Keratinocyte (primary cell): ENCODE measurements around the gene R3HDM2. TPM values are rescaled to one million over a fixed set of nuclear protein-coding genes. Genes with fewer than 3 reads are reported as not detected.

Experiments used
- DNase-seq: peaks from one replicate; pipeline ENCODE4 v3.0.0-alpha.2; 2011; ENCODE audit warnings: low read depth, missing footprints, low spot score
- FAIRE-seq: peaks from 2 replicates; lab custom pipeline; 2011; peaks lifted over from hg19 to GRCh38; lab: Jason Lieb, UNC
- H2AFZ ChIP-seq: 2 replicates; pipeline ENCODE4 v1.6.0; 2012; ENCODE audit warnings: low read length, control low read depth, inconsistent platforms; ENCODE audit not compliant: control insufficient read depth
- H3K27ac ChIP-seq: 2 replicates; pipeline ENCODE4 v1.5.1; 2011; ENCODE audit warnings: low read length; ENCODE audit not compliant: control insufficient read depth, insufficient read depth
- H3K27me3 ChIP-seq: 3 replicates; pipeline ENCODE4 v1.6.0; 2011; ENCODE audit warnings: low read length; ENCODE audit not compliant: control insufficient read depth, insufficient read depth; ENCODE audit errors: extremely low read depth
- H3K36me3 ChIP-seq, 2 experiments: 2 replicates in 1 of 2; 3 replicates in 1 of 2; pipeline ENCODE4 v1.5.1; 2011; ENCODE audit warnings: low read length in 2 of 2, mild to moderate bottlenecking in 1 of 2; ENCODE audit not compliant: control insufficient read depth in 2 of 2, insufficient read depth in 2 of 2; ENCODE audit errors: extremely low read depth in 1 of 2
- H3K4me1 ChIP-seq: 3 replicates; pipeline ENCODE4 v1.5.1; 2011; ENCODE audit warnings: low read length; ENCODE audit not compliant: control insufficient read depth, insufficient read depth; ENCODE audit errors: extremely low read depth
- H3K4me2 ChIP-seq: 3 replicates; pipeline ENCODE4 v1.6.0; 2011; ENCODE audit warnings: low read depth, low read length; ENCODE audit not compliant: control insufficient read depth, insufficient read depth; ENCODE audit errors: extremely low read depth
- H3K4me3 ChIP-seq, 3 experiments: fragments of 200-600 bp in 1 of 3; sonication (generic) in 1 of 3; 2 replicates in 2 of 3; 3 replicates in 1 of 3; pipeline ENCODE4 v1.5.1; 2011 to 2016; ENCODE audit warnings: low read length in 3 of 3, mild to moderate bottlenecking in 3 of 3, control low read depth in 2 of 3, inconsistent platforms in 1 of 3, low read depth in 1 of 3, mixed read lengths in 1 of 3, mixed run types in 1 of 3, moderate library complexity in 1 of 3; ENCODE audit not compliant: control insufficient read depth in 2 of 3, insufficient read depth in 2 of 3; ENCODE audit errors: extremely low read depth in 1 of 3
- H3K79me2 ChIP-seq: 2 replicates; pipeline ENCODE4 v1.6.0; 2012; ENCODE audit warnings: low read length; ENCODE audit not compliant: control insufficient read depth, insufficient read depth
- H3K9ac ChIP-seq: 3 replicates; pipeline ENCODE4 v1.6.0; 2011; ENCODE audit warnings: low read length; ENCODE audit not compliant: control insufficient read depth, insufficient read depth; ENCODE audit errors: extremely low read depth
- H3K9me1 ChIP-seq: 3 replicates; pipeline ENCODE4 v1.6.0; 2011; ENCODE audit warnings: low read length; ENCODE audit not compliant: control insufficient read depth, insufficient read depth; ENCODE audit errors: extremely low read depth
- H3K9me3 ChIP-seq: 2 replicates; pipeline ENCODE4 v1.5.1; 2012; ENCODE audit warnings: low read depth, low read length; ENCODE audit not compliant: control insufficient read depth
- H4K20me1 ChIP-seq: 3 replicates; pipeline ENCODE4 v1.6.0; 2011; ENCODE audit warnings: low read length; ENCODE audit not compliant: control insufficient read depth, insufficient read depth; ENCODE audit errors: extremely low read depth
- EZH2 ChIP-seq: IDR thresholded peaks from one replicate; pipeline ENCODE4 v1.6.1; 2012; ENCODE audit warnings: inconsistent platforms, mild to moderate bottlenecking, low read length, moderate library complexity
- dilution Hi-C: fragments of 300-500 bp; cut with MboI; formaldehyde crosslinking; loops from one replicate; pipeline ENCODE4 v1.7.0; 2020; ENCODE audit warnings: low sequenced_read_pairs; ENCODE audit not compliant: extremely low pct_ligation_motif_present
- polyA plus RNA-seq, 5 experiments: library from polyadenylated mRNA; depleted of rRNA in 3 of 5; stranded (reverse) in 3 of 5; stranded (forward) in 1 of 5; unstranded in 1 of 5; fragments of >200 nt; gene quantifications; 1 replicate in 1 of 5; 2 replicates in 3 of 5; 3 replicates in 1 of 5; pipeline versions ENCODE4 v1.2.1 to v1.2.3, GENCODE V29; 2011 to 2012; ENCODE audit warnings: missing spikeins in 2 of 5, low read depth in 1 of 5, low replicate concordance in 1 of 5
- TF ChIP-seq, protein P1 (sequence below), 3 experiments: IDR thresholded peaks in 1 of 3; conservative IDR thresholded peaks in 1 of 3; optimal IDR thresholded peaks in 1 of 3; 2 replicates in 2 of 3; 3 replicates in 1 of 3; pipeline versions ENCODE3 to v1.5.1; 2011; ENCODE audit warnings: low read length in 3 of 3, mild to moderate bottlenecking in 3 of 3, moderate library complexity in 2 of 3, control low read depth in 1 of 3, inconsistent platforms in 1 of 3; ENCODE audit not compliant: insufficient read depth in 2 of 3; ENCODE audit errors: extremely low read depth in 1 of 3

R3HDM2 gene
- polyA plus RNA-seq, 1 donor (not counting 4 experiments of a cell fraction or from before 2014, with no cell fraction given), result 11.1 TPM

DNA sequence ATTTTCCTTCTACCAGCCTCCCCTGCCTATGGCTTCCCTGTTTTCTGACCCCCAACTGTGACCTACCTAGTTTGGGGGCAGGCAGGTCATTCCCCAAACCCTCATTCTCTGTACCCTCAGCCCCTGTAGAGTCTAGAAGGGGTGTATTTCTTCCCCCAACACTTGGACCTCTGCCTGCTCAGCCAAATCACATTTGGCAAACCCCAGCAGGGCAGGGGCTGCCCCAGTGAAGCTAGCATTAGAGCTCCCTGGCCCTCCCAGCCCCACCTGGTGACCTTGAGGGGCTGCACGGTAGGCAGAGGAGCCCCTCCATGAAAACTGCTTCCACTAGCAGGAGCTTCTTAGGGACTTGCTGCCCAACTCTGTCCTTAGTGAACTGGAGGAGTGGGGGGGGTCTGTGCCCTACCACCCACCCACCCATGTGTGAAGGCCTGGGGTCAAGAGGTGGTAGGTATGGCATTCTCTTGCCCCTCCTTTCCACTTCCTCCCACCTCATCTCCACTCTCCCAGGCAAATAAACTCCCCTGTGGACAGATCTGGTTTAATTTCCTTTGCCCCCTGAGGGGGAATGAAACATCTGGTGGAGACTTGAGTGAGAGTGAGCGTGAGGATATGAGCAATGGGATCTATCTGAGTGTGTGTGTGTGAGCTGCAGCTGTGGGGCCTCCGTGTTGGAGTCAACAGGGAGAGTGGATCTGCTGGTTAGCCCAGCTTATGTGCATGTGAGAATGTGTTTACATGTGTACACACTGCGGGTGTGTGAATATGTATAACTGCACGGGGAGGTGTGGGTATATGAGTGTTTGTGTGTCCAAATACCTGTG is 212.6 kb downstream of the R3HDM2 start:
- Histone ChIP-seq H3K4me3 (no peak overlapping the region), H3K9ac (no peak overlapping the region), H4K20me1 (no peaks in the 10 kb centered on the region), H3K79me2 (no peaks in the 10 kb centered on the region), H3K4me1 (peaks cover 38% of the 10 kb centered on the region), H3K36me3 (no peaks in the 10 kb centered on the region), H3K4me2 (no peak overlapping the region), H2AFZ (no peak overlapping the region), H3K27me3 (peaks cover 61% of the 10 kb centered on the region), H3K9me3 (no peaks in the 10 kb centered on the region), H3K27ac (no peak overlapping the region), H3K9me1 (no peaks in the 10 kb centered on the region)
- TF ChIP-seq, protein P1, sequence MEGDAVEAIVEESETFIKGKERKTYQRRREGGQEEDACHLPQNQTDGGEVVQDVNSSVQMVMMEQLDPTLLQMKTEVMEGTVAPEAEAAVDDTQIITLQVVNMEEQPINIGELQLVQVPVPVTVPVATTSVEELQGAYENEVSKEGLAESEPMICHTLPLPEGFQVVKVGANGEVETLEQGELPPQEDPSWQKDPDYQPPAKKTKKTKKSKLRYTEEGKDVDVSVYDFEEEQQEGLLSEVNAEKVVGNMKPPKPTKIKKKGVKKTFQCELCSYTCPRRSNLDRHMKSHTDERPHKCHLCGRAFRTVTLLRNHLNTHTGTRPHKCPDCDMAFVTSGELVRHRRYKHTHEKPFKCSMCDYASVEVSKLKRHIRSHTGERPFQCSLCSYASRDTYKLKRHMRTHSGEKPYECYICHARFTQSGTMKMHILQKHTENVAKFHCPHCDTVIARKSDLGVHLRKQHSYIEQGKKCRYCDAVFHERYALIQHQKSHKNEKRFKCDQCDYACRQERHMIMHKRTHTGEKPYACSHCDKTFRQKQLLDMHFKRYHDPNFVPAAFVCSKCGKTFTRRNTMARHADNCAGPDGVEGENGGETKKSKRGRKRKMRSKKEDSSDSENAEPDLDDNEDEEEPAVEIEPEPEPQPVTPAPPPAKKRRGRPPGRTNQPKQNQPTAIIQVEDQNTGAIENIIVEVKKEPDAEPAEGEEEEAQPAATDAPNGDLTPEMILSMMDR (optimal IDR thresholded peaks at IDR 0.05 in 1 of 3, IDR thresholded peaks at IDR 0.05 in 1 of 3, conservative IDR thresholded peaks at IDR 0.05 in 1 of 3; ENCODE audit: extremely low read depth in 1 of 3, insufficient read depth in 2 of 3, low read length in 3 of 3), result no peak
- TF ChIP-seq EZH2, result peak; percentile 0
- dilution Hi-C loops, result no loop called here
- peak; percentile 20 for FAIRE-seq
- no peak for DNase-seq

DNA sequence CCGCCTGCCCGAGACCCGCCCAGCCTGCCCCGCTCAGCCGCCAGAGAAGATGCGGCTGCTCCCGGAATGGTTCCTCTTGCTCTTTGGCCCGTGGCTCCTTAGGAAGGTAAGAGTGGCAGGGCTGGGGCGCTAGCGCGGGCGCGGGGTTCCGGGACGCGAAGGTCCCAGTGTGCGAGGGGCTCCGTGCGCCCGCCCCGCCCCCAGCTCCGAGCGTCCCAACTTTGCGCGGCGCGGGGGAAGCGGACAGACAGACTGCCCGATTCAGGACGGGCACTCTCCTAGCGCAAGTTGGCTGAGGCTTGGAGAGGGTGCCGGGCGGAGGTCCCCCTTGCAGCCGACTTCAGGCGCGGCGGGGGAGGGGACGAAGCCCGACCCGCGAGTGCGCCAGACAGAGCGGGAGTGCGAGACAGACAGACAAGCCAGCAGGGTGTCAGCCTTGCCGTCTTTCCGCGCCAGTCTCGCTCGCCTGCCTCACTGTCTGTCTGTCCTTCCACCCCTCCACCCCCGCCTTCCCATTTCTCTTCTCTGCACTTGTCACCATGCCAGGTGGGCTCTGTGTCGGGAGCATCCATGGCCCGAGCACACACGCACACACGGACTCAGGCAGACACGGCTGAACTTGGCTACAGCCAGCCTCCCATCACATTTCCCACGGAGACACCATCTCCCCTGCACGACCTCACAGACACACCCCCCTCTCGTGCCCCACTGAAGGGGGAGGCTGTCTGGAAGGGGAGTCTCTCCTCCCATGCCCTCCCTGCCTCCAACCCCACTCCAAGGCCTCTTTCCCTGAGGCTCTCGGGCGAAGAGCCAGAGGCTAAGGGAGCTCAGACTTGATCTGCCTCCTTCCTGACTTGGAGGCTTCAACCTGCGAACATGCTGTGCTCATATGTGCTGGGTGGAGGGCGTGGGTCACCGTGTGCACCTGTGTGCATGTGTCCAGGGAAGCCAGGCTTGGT is 213.6 kb downstream of the R3HDM2 start:
- Histone ChIP-seq H3K4me2 (peak overlapping the region; percentile 89), H2AFZ (peak overlapping the region; percentile 56), H3K36me3 (peaks cover 0 to 2% of the 10 kb centered on the region in 2 experiments), H3K79me2 (no peaks in the 10 kb centered on the region), H3K4me3 (peak overlapping the region; percentile 46 to 73 (median 65)), H3K9me1 (no peaks in the 10 kb centered on the region), H4K20me1 (no peaks in the 10 kb centered on the region), H3K27ac (no peak overlapping the region), H3K9ac (peak overlapping the region; percentile 47), H3K4me1 (peaks cover 38% of the 10 kb centered on the region), H3K27me3 (peaks cover 61% of the 10 kb centered on the region), H3K9me3 (no peaks in the 10 kb centered on the region)
- dilution Hi-C loops, result no loop called here
- no peak for FAIRE-seq
- DNase-seq, result no peak
- TF ChIP-seq, protein P1 (optimal IDR thresholded peaks at IDR 0.05 in 1 of 3, IDR thresholded peaks at IDR 0.05 in 1 of 3, conservative IDR thresholded peaks at IDR 0.05 in 1 of 3; ENCODE audit: extremely low read depth in 1 of 3, insufficient read depth in 2 of 3, low read length in 3 of 3), result no peak
- TF ChIP-seq EZH2, result peak; percentile 58
